GM21825 (cell line): ENCODE measurements around the gene ARHGAP6.

Experiments used
- ATAC-seq: cut with Tn5 transposase; IDR thresholded peaks from one replicate; pipeline ENCODE4 v1.9.1; 2021; ENCODE audit warnings: mild to moderate bottlenecking, moderate library complexity; ENCODE audit not compliant: unreplicated experiment

Gene ARHGAP6

DNA sequence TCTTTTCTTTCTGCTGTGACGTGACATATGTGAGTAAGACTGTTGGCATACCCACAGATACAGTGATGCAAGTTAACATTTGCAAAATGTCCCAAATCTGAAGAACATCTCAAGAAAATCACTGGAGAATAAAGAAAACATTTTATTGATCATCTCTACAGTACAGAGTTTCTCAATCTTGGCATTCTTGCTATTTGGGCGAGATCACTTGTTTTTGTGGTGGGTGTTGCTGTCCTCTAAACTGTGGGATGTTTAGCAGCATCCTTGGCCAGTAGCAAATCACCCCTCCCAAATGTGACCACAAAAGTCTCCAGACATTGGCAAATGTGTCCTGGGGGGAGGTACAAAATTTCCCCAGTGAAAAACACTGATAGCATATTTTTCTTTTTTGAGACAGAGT is 343.7 kb downstream of the ARHGAP6 start:
- ATAC-seq = no peak

GRCh38 chrX:11319806-11320520 is 345.8 kb downstream of the ARHGAP6 start:
- ATAC-seq = no peak

- no peak for ATAC-seq
Observed at GRCh38 chrX:11311706-11312105, 354.0 kb downstream of the ARHGAP6 start.

- no peak for ATAC-seq
Observed at GRCh38 chrX:11309220-11309619, 356.5 kb downstream of the ARHGAP6 start.

GRCh38 chrX:11305641-11306040 is 360.1 kb downstream of the ARHGAP6 start:
- ATAC-seq = no peak

GRCh38 chrX:11304829-11305228 is 360.9 kb downstream of the ARHGAP6 start:
- no peak for ATAC-seq

DNA sequence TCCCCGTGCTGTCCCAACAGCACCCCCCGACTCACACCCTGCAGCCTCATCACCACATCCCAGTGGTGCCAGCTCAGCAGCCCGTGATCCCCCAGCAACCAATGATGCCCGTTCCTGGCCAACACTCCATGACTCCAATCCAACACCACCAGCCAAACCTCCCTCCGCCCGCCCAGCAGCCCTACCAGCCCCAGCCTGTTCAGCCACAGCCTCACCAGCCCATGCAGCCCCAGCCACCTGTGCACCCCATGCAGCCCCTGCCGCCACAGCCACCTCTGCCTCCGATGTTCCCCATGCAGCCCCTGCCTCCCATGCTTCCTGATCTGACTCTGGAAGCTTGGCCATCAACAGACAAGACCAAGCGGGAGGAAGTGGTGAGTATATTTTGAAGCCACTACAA is 367.1 kb downstream of the ARHGAP6 start:
- no peak for ATAC-seq

DNA sequence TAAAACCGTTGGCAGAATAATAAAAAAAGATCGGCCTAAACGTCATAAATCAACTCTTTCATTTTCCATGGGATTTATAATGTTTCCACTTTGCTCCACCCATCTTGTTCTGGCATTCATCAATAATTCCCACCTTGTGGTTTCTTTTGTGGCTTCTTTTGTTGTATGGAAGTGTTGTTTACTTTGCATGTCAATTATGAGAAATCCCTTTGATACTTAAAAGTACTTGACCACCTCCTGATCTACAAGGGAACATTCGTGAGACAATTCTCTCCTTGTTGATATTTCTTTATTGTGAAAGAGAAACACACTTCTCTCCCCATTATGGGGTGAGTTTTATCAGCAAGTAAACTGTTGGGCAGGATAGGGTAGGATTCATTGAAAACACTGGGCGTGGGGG is 369.7 kb downstream of the ARHGAP6 start:
- ATAC-seq = no peak

GRCh38 chrX:11293113-11293512 is 372.6 kb downstream of the ARHGAP6 start, which contains the start of gene AMELX:
Gene AMELX (plus strand): TSS chrX:11293413. CDS start chrX:11294789, 1,376 bp downstream.
- no peak for ATAC-seq

GRCh38 chrX:11290416-11291102 is 375.2 kb downstream of the ARHGAP6 start:
- ATAC-seq = no peak

DNA sequence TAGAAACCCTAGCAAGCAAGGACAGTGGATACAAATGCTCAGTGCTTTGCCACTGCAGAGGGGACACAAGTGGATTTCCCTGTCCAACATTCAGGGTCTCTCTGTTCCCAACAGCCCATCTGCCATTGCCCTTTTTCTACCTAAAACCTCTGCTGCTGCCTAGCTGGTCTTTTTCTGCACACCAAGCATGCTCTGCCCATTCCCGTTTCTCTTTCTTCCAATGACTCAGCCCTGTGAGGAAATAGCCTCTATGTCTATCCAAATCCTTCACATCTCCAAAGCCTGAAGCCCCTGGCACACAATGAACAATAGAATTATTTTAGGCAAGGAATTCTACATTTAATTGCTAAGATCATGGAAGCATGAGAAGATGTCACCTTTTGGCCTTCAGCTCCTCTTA is 378.2 kb downstream of the ARHGAP6 start:
- no peak for ATAC-seq

DNA sequence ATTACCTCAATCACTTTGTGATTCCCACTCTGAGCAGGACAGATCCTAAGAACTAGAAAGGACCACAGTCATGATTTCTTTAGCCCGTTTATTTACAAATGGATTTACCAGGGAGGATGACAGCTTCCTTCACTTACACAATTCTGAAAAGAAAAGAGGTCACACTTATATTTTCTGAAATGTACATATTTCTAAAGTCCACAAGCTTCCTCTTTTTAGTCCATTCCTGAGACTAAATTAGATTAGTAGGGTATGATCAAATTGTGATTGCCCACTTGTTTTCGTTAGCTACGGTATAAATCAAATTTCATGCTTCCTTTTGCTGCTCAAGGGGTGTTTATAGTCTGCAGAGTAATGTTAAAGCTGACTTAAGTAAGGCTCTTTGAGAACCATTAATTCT is 380.1 kb downstream of the ARHGAP6 start:
- ATAC-seq = no peak

- ATAC-seq = no peak
Observed at GRCh38 chrX:11282043-11282442, 383.7 kb downstream of the ARHGAP6 start.

DNA sequence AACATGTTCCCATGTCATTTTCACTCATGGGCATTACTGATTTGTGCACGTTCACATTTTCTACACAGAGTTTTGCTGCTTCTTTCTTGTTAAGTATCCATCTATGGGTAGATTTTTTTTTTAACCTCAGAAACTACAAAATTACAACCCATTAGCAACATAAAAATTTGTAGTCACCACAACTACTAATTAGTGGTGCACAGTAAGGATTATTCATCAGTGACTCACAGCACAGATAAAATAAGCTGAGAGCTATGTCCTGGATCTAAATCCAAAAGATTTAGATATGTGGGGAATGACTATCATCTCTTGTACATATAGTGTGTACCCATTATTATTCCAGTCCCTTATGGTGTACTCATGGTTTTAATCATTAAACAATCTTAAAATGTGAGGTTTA is 392.2 kb downstream of the ARHGAP6 start:
- no peak for ATAC-seq

DNA sequence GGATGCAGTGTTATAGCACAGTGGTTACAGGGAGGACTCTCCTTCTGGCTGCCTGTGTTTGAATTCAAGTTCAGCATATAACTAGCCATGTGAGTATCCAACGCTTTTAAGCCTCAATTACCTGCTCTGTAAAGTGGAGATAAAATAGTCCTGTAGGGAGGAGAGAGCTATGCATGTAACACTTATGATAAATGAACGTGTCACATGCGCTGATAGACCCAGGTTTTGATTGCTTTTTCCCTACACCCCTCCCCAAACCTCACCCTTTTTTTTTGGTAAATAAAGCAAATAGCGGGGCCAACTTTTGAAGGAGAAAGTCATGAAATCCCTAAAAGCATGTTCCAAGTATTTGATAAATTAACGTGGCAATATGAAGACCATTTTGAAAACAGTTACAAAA is 392.9 kb downstream of the ARHGAP6 start:
- ATAC-seq = no peak

DNA sequence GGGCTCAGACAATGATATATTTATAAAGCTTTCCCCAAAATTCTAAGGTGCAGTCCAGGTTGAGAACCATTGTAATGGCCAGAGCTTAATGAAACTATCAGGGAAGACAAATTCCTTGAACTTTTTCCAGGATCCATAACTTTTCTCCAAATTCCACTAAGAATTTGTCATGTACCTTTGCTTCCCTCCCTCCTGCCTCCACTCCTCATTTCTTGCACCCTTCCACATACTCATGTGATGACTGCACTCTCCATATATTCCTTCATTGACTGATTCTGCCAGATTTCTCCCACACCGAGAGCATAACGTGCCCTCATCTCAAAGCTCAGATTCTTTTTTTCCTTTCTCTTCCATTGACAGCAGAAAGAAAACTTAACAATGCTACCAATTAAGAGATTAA is 393.4 kb downstream of the ARHGAP6 start:
- ATAC-seq = no peak

DNA sequence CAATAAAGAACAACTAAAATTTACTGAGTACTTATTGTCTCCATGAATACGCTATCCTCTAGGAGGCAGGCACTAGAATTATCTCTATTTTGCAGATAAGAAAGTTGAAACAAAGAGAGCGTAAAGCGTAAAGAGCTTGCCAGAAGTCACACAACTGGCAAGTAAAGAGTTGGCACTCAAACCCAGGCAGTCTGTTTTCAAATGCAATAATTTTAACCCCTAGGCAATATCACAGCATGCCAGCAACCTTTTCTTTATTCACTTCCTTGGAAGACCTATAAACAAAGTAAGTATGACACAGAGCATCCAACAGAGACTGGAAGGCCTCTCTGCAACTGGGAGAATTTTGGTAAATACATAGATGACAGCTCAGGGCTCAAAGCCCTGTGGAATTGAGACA is 395.7 kb downstream of the ARHGAP6 start:
- no peak for ATAC-seq

GRCh38 chrX:11269006-11269405 is 396.7 kb downstream of the ARHGAP6 start:
- no peak for ATAC-seq

DNA sequence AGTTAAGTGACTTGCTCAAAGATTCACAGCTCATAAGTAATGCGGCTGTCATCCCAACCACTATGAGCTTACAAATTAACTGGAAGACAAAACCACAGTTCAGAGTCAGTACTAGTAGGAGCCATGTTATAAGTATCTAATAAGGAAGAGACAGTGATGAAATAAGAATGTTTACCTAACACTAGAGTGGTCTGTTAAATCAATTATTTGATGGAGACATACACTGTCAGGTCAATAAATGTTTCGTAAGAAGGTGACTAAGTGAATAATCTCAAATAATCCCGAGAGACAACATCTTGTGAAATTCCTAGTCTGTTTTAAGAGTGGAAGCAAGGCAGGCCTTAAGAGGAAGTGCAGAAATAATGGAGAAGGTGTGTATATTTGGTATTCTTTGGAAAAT is 398.3 kb downstream of the ARHGAP6 start:
- no peak for ATAC-seq

- ATAC-seq = no peak
Observed at GRCh38 chrX:11266573-11267003, 399.1 kb downstream of the ARHGAP6 start.

DNA sequence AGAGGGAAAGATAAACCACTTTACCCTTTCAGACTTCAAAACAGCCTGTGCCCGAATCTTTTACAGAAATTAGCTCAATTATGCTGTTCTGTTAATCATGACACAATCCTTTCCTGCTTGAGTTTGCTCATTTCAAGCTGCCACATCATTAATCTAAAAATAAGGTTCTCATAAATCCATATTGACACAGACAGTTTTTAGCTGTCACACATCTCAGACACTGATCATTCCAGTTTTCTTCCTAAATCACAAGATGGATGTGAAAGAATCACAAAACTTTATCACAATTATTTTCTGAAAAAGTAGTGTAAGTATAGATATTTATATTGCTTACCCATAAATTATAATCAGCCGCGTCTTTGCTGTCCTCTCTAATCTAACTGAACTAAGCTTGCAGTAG is 400.4 kb downstream of the ARHGAP6 start:
- no peak for ATAC-seq

DNA sequence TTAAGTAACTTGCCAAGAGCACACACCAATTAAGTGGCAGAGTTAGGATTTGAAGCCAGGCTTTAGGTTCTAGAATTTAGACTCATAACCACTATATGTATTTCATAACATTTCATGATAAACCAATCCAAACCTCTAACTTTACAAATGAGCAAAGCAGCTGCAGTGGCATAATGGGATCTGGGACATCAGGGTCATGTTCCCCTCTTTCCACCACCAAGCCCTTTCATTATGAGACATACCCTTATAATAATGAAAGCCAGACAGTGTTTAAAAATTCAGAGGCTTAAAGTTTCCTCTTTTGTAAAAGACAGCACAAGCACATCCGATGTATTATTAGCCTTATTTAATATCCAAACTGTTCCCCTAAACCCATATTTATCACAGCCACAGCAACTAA is 400.8 kb downstream of the ARHGAP6 start:
- ATAC-seq = no peak

- no peak for ATAC-seq
Observed at GRCh38 chrX:11261260-11261659, 404.5 kb downstream of the ARHGAP6 start.
